Ovary (tissue), 3 donors: ENCODE measurements around the gene POLQ.

ENCODE experiments used
- CTCF ChIP-seq, 3 donors: fragments of 450-650 bp in 2 of 3; fragments of 200-600 bp in 1 of 3; IDR thresholded peaks; one replicate each; pipeline versions ENCODE4 v1.5.1 to v1.8.0; 2016 to 2022; ENCODE audit warnings: antibody characterized with exemption in 3 of 3, mild to moderate bottlenecking in 1 of 3
- EP300 ChIP-seq: sonication (generic); formaldehyde crosslinking; IDR thresholded peaks from one replicate; pipeline ENCODE4 v1.6.1; 2017; ENCODE audit warnings: antibody characterized with exemption
- POLR2A ChIP-seq: fragments of 450-650 bp; IDR thresholded peaks from one replicate; pipeline ENCODE4 v1.6.1; 2017; ENCODE audit warnings: antibody characterized with exemption, mild to moderate bottlenecking, moderate library complexity
- donor health status: DM: no; HTN: no; CAD: no.

GRCh38 chr3:121411523-121411922, 134.3 kb downstream of the POLQ start:
- no peak for TF ChIP-seq CTCF (IDR thresholded peaks at IDR 0.05)
- no peak for TF ChIP-seq POLR2A
- TF ChIP-seq EP300: no peak
